Left ventricle myocardium inferior (tissue), 1 donor: ENCODE measurements around the gene EFNA3. TPM values are rescaled to one million over a fixed set of nuclear protein-coding genes. Genes with fewer than 3 reads are reported as not detected.

ENCODE experiments used
- DNase-seq: peaks from one replicate; pipeline ENCODE4 v3.0.0-alpha.2; 2020
- H3K27ac ChIP-seq: fragments of 200-600 bp; replicated peaks from 2 replicates; pipeline ENCODE4 v1.8.0; 2021
- H3K27me3 ChIP-seq: fragments of 200-600 bp; 2 replicates; pipeline ENCODE4 v1.8.0; 2021; ENCODE audit warnings: low read depth
- H3K36me3 ChIP-seq: fragments of 200-600 bp; 2 replicates; pipeline ENCODE4 v1.8.0; 2021
- H3K4me1 ChIP-seq: fragments of 200-600 bp; 2 replicates; pipeline ENCODE4 v1.8.0; 2021
- H3K4me3 ChIP-seq: fragments of 200-600 bp; 2 replicates; pipeline ENCODE4 v1.8.0; 2021; ENCODE audit warnings: mild to moderate bottlenecking, moderate library complexity
- H3K9me3 ChIP-seq: fragments of 200-600 bp; replicated peaks from 2 replicates; pipeline ENCODE4 v1.8.0; 2021
- CTCF ChIP-seq: fragments of 200-600 bp; IDR thresholded peaks from 2 replicates; pipeline ENCODE4 v1.8.0; 2021; ENCODE audit warnings: antibody characterized with exemption, mild to moderate bottlenecking, borderline replicate concordance
- intact Hi-C: fragments of 100-400 bp; cut with micrococcal nuclease; formaldehyde crosslinking; loops from one replicate; pipeline ENCODE4 v1.11.0; 2022
- total RNA-seq: library from RNA; stranded (reverse); fragmentation: NEBNext Ultra II Directional; extraction: Animal tissue kit (Norgen Biotek cat#: 25700); gene quantifications from one replicate; pipeline ENCODE4 v1.2.1, GENCODE V29; 2021
- donor health status: DM: no; HTN: yes; CAD: no; lungs with severe emphysema.

EFNA3 gene
- total RNA-seq, 1 donor from 2014 or later, result 0.71 TPM

- TF ChIP-seq CTCF, result no peak
- Histone ChIP-seq H3K36me3 (no peaks in the 10 kb centered on the region), H3K27me3 (no peaks in the 10 kb centered on the region), H3K27ac (no peak overlapping the region), H3K9me3 (no peaks in the 10 kb centered on the region), H3K4me3 (no peak overlapping the region), H3K4me1 (peaks cover 18% of the 10 kb centered on the region)
- no peak for DNase-seq
- intact Hi-C loops, result no loop called here
These were observed 28.9 kb downstream of the EFNA3 start for GRCh38 chr1:155107309-155108264.

GRCh38 chr1:155108296-155108695 lies 29.7 kb downstream of the EFNA3 start:
- Histone ChIP-seq H3K27me3 (no peaks in the 10 kb centered on the region), H3K9me3 (no peaks in the 10 kb centered on the region), H3K4me3 (no peak overlapping the region), H3K4me1 (peaks cover 18% of the 10 kb centered on the region), H3K36me3 (no peaks in the 10 kb centered on the region), H3K27ac (no peak overlapping the region)
- intact Hi-C loops, result no loop called here
- no peak for TF ChIP-seq CTCF
- no peak for DNase-seq

GRCh38 chr1:155110381-155110780 lies 31.7 kb downstream of the EFNA3 start:
- no peak overlapping the region for H3K27ac ChIP-seq
- H3K27me3 ChIP-seq, result no peaks in the 10 kb centered on the region
- TF ChIP-seq CTCF, result no peak
- peaks cover 5% of the 10 kb centered on the region for H3K4me1 ChIP-seq
- no peak overlapping the region for H3K4me3 ChIP-seq
- H3K36me3 ChIP-seq, result no peaks in the 10 kb centered on the region
- intact Hi-C loops, result no loop called here
- no peak for DNase-seq
- no peaks in the 10 kb centered on the region for H3K9me3 ChIP-seq

- H3K27me3 ChIP-seq, result no peaks in the 10 kb centered on the region
- DNase-seq, result no peak
- no peaks in the 10 kb centered on the region for H3K36me3 ChIP-seq
- intact Hi-C loops, result no loop called here
- H3K27ac ChIP-seq, result no peak overlapping the region
- peaks cover under 1% of the 10 kb centered on the region for H3K4me1 ChIP-seq
- TF ChIP-seq CTCF, result no peak
- no peaks in the 10 kb centered on the region for H3K9me3 ChIP-seq
- no peak overlapping the region for H3K4me3 ChIP-seq
These were observed 32.2 kb downstream of the EFNA3 start for GRCh38 chr1:155110826-155111225.

- TF ChIP-seq CTCF, result no peak
- Histone ChIP-seq H3K27ac (no peak overlapping the region), H3K4me1 (no peaks in the 10 kb centered on the region), H3K4me3 (no peak overlapping the region), H3K27me3 (no peaks in the 10 kb centered on the region), H3K36me3 (no peaks in the 10 kb centered on the region), H3K9me3 (no peaks in the 10 kb centered on the region)
- DNase-seq, result no peak
- intact Hi-C loops, result no loop called here
These were observed 34.9 kb downstream of the EFNA3 start for GRCh38 chr1:155113450-155113980.
